ENCODE measurements around the gene BRMS1L. TPM values are rescaled to one million over a fixed set of nuclear protein-coding genes. Genes with fewer than 3 reads are reported as not detected.

Gene BRMS1L
- total and polyA plus RNA-seq, 2 of the 4 experiments (the other 2 are of a cell fraction): 1.8 to 6.2 TPM

DNA sequence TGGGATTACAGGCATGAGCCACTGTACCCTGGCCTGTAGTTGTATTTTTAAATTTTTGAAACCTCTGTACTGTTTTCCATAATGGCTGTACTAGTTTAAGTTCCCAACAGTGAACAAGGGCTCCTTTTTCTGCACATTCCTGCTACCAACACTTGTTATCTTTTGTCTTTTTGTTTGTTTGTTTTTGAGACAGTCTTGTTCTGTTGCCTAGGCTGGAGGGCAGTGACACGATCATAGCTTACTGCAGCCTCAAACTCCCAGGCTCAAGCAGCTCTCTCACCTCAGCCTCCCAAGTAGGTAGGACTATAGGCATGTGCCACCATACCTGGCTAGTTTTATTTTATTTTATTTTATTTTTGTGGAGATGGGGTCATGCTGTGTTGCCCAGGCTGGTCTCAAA, 23.0 kb downstream of the BRMS1L start:
- H3K27me3 ChIP-seq (ENCODE audit: control insufficient read depth, insufficient read depth, low read length): no peaks in the 10 kb centered on the region
- no peak for DNase-seq
- no peak overlapping the region for H2AK9ac ChIP-seq (replicated peaks; ENCODE audit: low read depth, low read length, poor library complexity)
- no peak overlapping the region for H2AK5ac ChIP-seq (ENCODE audit: low read depth, low read length)
- H2BK20ac ChIP-seq (ENCODE audit: low read depth, low read length): no peak overlapping the region
- H2AFZ ChIP-seq (replicated peaks; ENCODE audit: low read length, poor library complexity): no peak overlapping the region
- H4K20me1 ChIP-seq (ENCODE audit: insufficient read depth, low read length): no peaks in the 10 kb centered on the region
- H3K9ac ChIP-seq (ENCODE audit: low read depth, low read length): no peak overlapping the region
- BruUV-seq (replicated peaks): no TSS peak
- H3K27ac ChIP-seq (ENCODE audit: insufficient read depth, low read length): no peak overlapping the region
- H3K4me2 ChIP-seq (ENCODE audit: low read depth, low read length): no peak overlapping the region
- no peak overlapping the region for H3K14ac ChIP-seq (replicated peaks; ENCODE audit: low read depth, low read length)
- in situ Hi-C loops (cut with MboI; ENCODE audit: low sequenced_read_pairs): no loop called here
- H2BK120ac ChIP-seq (ENCODE audit: low read depth, low read length): no peak overlapping the region
- H4K91ac ChIP-seq (ENCODE audit: insufficient read depth, low read depth, low read length): no peak overlapping the region
- H3K18ac ChIP-seq (ENCODE audit: low read depth, low read length): no peak overlapping the region
- dilution Hi-C loops (cut with HindIII; ENCODE audit: low sequenced_read_pairs, unreplicated experiment): no loop called here
- H3K36me3 ChIP-seq (ENCODE audit: control insufficient read depth, insufficient read depth, low read length): peaks cover 5% of the 10 kb centered on the region; the same call in 1 of the 2 replicates
- H2BK15ac ChIP-seq (ENCODE audit: low read depth, low read length): no peak overlapping the region
- H3K9me3 ChIP-seq (ENCODE audit: control insufficient read depth, insufficient read depth, low read length): 0 out of 2 replicates have a peak, but pooled peaks cover 3% of the 10 kb centered on the region
- ChIA-PET POLR2A (ENCODE audit: unreplicated experiment) (no interaction called here), CTCF (interaction anchor here (0.7 kb wide), 1 partner anchor 404 kb away, joined by 4 read pairs; no protein-coding TSS in a partner anchor)
- no peak overlapping the region for H2BK5ac ChIP-seq (ENCODE audit: low read depth, low read length, poor library complexity, severe bottlenecking)
- H3K23ac ChIP-seq (ENCODE audit: low read depth, low read length): no peak overlapping the region
- H4K8ac ChIP-seq (ENCODE audit: low read depth in 2 of 2, low read length in 2 of 2): no peak overlapping the region
- no peaks in the 10 kb centered on the region; the same call in 1 of the 2 replicates for H3K9me1 ChIP-seq (ENCODE audit: insufficient read depth, low read length)
- intact Hi-C loops (cut with micrococcal nuclease): no loop called here
- no peak for TF ChIP-seq RCOR1 (IDR thresholded peaks at IDR 0.05; ENCODE audit: insufficient replicate concordance, low read length)
- no peak for TF ChIP-seq CTCF (conservative IDR thresholded peaks at IDR 0.05; ENCODE audit: low read depth, low read length)
- no peak for TF ChIP-seq NFE2L2 (IDR thresholded peaks at IDR 0.05; ENCODE audit: low read depth, low read length)
- TF ChIP-seq RFX5 (IDR thresholded peaks at IDR 0.05; ENCODE audit: low read depth, low read length): no peak
- no peak for TF ChIP-seq RAD21 (IDR thresholded peaks at IDR 0.05; ENCODE audit: low read length)
- TF ChIP-seq USF2 (IDR thresholded peaks at IDR 0.05; ENCODE audit: low read depth, low read length): no peak
- TF ChIP-seq CEBPB (IDR thresholded peaks at IDR 0.05; ENCODE audit: low read depth, low read length): no peak
- no peak for TF ChIP-seq FOS (IDR thresholded peaks at IDR 0.05; ENCODE audit: low read depth, low read length)
- H3K79me1 ChIP-seq (ENCODE audit: low read depth in 1 of 2, low read length in 2 of 2): peaks cover 0 to 3% of the 10 kb centered on the region in 2 experiments; a peak in 2 of 4 replicates
- H3K4me3 ChIP-seq (ENCODE audit: insufficient read depth, low read depth, low read length): no peak overlapping the region
- no CpG with 5 or more reads among the region's 1 CpG for WGBS, 2 experiments (ENCODE audit: extremely low coverage in 2 of 2, insufficient read length in 1 of 2)
- no peak for ATAC-seq (ENCODE audit: low read depth)
- H3K4ac ChIP-seq (ENCODE audit: low read depth, low read length): no peak overlapping the region
- H3K56ac ChIP-seq (ENCODE audit: extremely low read depth, insufficient read depth, low read length): no peak overlapping the region
- H4K5ac ChIP-seq (ENCODE audit: low read depth, low read length): no peak overlapping the region
- no peaks in the 10 kb centered on the region for H3K4me1 ChIP-seq (ENCODE audit: control insufficient read depth, insufficient read depth, low read length)

Data from IMR-90 (cell line).